ENCODE results near the gene PARVA.

Gene PARVA

GRCh38 chr11:12404436-12404835, 27.1 kb downstream of the PARVA start:
- no peak overlapping the region for H3K27ac Mint-ChIP-seq
- no peaks in the 10 kb centered on the region for H3K9me3 Mint-ChIP-seq
- H3K4me3 Mint-ChIP-seq = no peak overlapping the region
- H3K27me3 Mint-ChIP-seq (ENCODE audit: low read depth) = peaks cover 4% of the 10 kb centered on the region
- H3K4me1 Mint-ChIP-seq (ENCODE audit: low read depth) = no peaks in the 10 kb centered on the region
- H3K36me3 Mint-ChIP-seq (ENCODE audit: low read depth) = no peaks in the 10 kb centered on the region

GRCh38 chr11:12408156-12408770, 30.9 kb downstream of the PARVA start:
- no peak overlapping the region for H3K4me3 Mint-ChIP-seq
- H3K27me3 Mint-ChIP-seq (ENCODE audit: low read depth) = no peaks in the 10 kb centered on the region
- H3K27ac Mint-ChIP-seq = no peak overlapping the region
- H3K4me1 Mint-ChIP-seq (ENCODE audit: low read depth) = no peaks in the 10 kb centered on the region
- no peaks in the 10 kb centered on the region for H3K36me3 Mint-ChIP-seq (ENCODE audit: low read depth)
- H3K9me3 Mint-ChIP-seq = no peaks in the 10 kb centered on the region

DNA sequence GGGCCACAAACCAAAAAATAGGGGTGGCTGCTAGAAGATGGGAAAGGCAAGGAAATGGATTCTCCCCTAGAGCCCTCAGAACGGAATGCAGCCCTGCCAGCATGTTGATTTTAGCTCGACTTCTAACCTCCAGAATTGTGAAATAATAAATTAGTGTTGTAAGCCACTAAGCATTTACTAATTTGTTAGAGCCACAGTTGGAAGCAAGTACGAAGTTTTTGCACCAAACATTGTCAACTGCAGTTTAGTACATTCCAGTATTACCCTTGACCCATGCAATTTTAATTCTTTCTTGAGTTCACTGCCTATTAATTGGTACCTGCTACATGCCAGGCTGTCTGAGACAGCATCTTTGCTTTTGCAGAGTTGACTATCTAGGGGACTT, 32.2 kb downstream of the PARVA start:
- H3K4me1 Mint-ChIP-seq (ENCODE audit: low read depth) = no peaks in the 10 kb centered on the region
- no peaks in the 10 kb centered on the region for H3K9me3 Mint-ChIP-seq
- peaks cover 3% of the 10 kb centered on the region for H3K27me3 Mint-ChIP-seq (ENCODE audit: low read depth)
- H3K36me3 Mint-ChIP-seq (ENCODE audit: low read depth) = no peaks in the 10 kb centered on the region
- H3K4me3 Mint-ChIP-seq = no peak overlapping the region
- no peak overlapping the region for H3K27ac Mint-ChIP-seq

GRCh38 chr11:12410006-12410728, 32.8 kb downstream of the PARVA start:
- no peaks in the 10 kb centered on the region for H3K9me3 Mint-ChIP-seq
- H3K36me3 Mint-ChIP-seq (ENCODE audit: low read depth) = no peaks in the 10 kb centered on the region
- peaks cover 7% of the 10 kb centered on the region for H3K27me3 Mint-ChIP-seq (ENCODE audit: low read depth)
- H3K27ac Mint-ChIP-seq = no peak overlapping the region
- H3K4me1 Mint-ChIP-seq (ENCODE audit: low read depth) = no peaks in the 10 kb centered on the region
- H3K4me3 Mint-ChIP-seq = no peak overlapping the region

DNA sequence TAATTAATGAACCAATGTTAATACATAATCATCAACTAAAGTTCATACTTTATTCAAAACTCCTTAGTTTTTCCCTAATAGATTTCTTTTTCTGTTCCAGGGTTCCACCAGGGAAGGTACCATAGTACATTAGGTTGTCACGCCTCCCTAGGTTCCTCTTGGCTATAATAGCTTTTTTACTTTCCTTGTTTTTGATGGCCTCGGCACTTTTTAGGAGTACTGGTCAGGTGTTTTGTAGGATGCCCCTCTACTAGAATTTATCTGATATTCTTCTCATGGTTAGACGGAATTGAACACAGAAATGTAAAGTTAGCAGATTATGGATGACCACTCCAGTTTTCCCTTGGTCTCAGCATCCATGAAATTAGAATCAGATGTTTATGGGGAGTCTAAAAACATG, 34.0 kb downstream of the PARVA start:
- no peak overlapping the region for H3K27ac Mint-ChIP-seq
- no peaks in the 10 kb centered on the region for H3K36me3 Mint-ChIP-seq (ENCODE audit: low read depth)
- H3K27me3 Mint-ChIP-seq (ENCODE audit: low read depth) = peaks cover 7% of the 10 kb centered on the region
- no peaks in the 10 kb centered on the region for H3K4me1 Mint-ChIP-seq (ENCODE audit: low read depth)
- H3K9me3 Mint-ChIP-seq = no peaks in the 10 kb centered on the region
- no peak overlapping the region for H3K4me3 Mint-ChIP-seq

DNA sequence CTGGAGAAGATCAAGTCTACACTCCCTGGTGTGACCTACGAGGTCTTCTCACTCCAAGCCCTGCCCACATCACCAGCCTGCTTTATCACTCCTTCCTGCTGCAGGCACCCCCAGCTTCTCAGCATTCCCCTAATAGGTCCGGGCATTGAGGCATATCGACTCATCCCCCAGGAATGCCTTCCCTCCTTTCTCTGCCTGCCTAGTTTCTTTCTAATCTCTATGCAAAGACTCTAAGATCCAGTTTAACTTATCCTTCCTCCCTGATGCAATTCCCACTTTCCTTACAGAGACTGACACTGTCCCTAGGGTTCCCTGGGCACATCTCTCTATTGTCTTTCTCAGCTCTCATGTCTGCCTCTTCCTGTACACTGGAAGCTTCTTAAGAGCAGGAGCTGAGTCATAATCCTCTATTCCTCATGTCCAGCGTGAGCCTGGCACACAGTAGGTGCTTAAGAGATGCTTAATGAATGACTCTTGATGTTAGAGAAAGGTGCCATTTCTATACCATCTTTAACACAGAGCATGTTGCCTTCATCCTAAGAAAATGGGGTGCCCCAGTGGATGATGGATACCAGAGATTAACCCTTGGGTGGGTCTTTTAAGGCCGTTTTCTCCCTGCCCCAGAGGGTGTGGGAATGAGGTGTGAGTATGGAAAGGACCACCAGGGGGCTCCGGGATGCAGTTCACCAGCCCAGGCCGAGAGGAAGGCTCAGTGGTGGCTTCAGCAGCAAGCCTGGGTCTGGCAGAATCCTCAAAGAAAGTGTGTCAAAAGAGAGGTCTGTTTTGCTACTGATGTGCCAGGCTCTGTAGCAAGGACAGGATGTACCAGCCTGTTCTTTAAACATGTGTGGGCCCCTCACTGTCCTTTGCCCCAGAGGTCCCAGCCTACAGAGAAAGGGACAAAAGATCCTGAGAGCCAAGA, 34.7 kb downstream of the PARVA start:
- Mint-ChIP-seq H3K4me3 (no peak overlapping the region), H3K27me3 (ENCODE audit: low read depth) (peaks cover 7% of the 10 kb centered on the region), H3K36me3 (ENCODE audit: low read depth) (no peaks in the 10 kb centered on the region), H3K4me1 (ENCODE audit: low read depth) (no peaks in the 10 kb centered on the region), H3K9me3 (no peaks in the 10 kb centered on the region), H3K27ac (no peak overlapping the region)

- Mint-ChIP-seq H3K4me3 (no peak overlapping the region), H3K27me3 (ENCODE audit: low read depth) (peaks cover 7% of the 10 kb centered on the region), H3K27ac (no peak overlapping the region), H3K36me3 (ENCODE audit: low read depth) (no peaks in the 10 kb centered on the region), H3K9me3 (no peaks in the 10 kb centered on the region), H3K4me1 (ENCODE audit: low read depth) (no peaks in the 10 kb centered on the region)
Measured at GRCh38 chr11:12413141-12414052, 36.0 kb downstream of the PARVA start.

GRCh38 chr11:12414611-12415010, 37.2 kb downstream of the PARVA start:
- H3K27ac Mint-ChIP-seq = no peak overlapping the region
- H3K36me3 Mint-ChIP-seq (ENCODE audit: low read depth) = no peaks in the 10 kb centered on the region
- H3K9me3 Mint-ChIP-seq = no peaks in the 10 kb centered on the region
- H3K27me3 Mint-ChIP-seq (ENCODE audit: low read depth) = peaks cover 7% of the 10 kb centered on the region
- no peaks in the 10 kb centered on the region for H3K4me1 Mint-ChIP-seq (ENCODE audit: low read depth)
- no peak overlapping the region for H3K4me3 Mint-ChIP-seq

GRCh38 chr11:12415342-12415966, 38.1 kb downstream of the PARVA start:
- no peaks in the 10 kb centered on the region for H3K36me3 Mint-ChIP-seq (ENCODE audit: low read depth)
- H3K4me3 Mint-ChIP-seq = no peak overlapping the region
- H3K9me3 Mint-ChIP-seq = no peaks in the 10 kb centered on the region
- H3K27ac Mint-ChIP-seq = no peak overlapping the region
- H3K4me1 Mint-ChIP-seq (ENCODE audit: low read depth) = no peaks in the 10 kb centered on the region
- H3K27me3 Mint-ChIP-seq (ENCODE audit: low read depth) = peaks cover 8% of the 10 kb centered on the region

GRCh38 chr11:12416552-12416951, 39.2 kb downstream of the PARVA start:
- peaks cover 11% of the 10 kb centered on the region for H3K27me3 Mint-ChIP-seq (ENCODE audit: low read depth)
- no peaks in the 10 kb centered on the region for H3K36me3 Mint-ChIP-seq (ENCODE audit: low read depth)
- H3K9me3 Mint-ChIP-seq = no peaks in the 10 kb centered on the region
- no peak overlapping the region for H3K4me3 Mint-ChIP-seq
- H3K4me1 Mint-ChIP-seq (ENCODE audit: low read depth) = no peaks in the 10 kb centered on the region
- H3K27ac Mint-ChIP-seq = no peak overlapping the region

DNA sequence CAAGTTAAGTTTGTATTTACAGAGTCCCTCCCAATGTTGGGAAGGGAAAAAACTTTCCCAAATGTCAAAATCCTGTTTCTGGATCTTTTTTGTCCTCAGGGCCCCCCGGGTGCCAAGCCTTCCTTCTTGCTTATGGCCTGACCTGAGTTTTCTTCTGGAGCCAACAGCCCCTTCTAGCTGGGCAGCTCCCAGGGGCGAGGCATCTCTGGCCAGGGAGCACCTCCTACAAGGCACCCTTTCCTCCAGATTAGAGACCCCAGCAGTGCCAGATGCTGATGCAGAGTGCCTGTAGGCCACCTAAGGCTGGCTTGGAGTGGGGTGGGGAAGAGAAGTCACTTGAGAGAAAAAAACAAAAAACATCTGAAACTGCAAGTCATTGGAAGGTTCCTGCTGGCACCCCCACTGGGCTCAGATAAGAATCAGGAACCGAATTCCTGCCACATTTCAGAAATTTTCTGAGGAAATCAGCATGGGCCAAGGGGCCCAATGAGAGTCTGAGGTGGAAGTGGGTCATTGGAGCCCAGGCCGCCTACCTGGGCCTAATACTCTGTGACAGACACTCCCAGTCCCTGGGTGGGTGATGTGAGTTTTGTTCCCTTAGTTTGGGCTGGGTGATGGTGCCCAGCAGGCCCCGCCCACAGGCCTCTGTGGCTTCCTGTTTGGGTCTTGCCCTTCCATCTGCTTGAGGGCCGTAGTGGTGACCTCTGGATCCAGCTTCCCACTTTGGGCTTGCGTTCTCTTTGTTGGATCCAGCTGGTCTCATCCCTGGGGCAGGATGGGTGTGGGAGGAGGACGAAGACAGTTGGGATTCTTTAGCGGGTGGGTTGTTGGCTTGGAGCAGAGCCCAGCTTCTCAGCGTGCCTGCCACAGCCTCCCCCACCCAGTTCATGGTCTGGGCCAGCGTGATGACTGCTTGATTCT, 40.6 kb downstream of the PARVA start:
- Mint-ChIP-seq H3K36me3 (ENCODE audit: low read depth) (no peaks in the 10 kb centered on the region), H3K4me3 (no peak overlapping the region), H3K4me1 (ENCODE audit: low read depth) (no peaks in the 10 kb centered on the region), H3K27me3 (ENCODE audit: low read depth) (peaks cover 11% of the 10 kb centered on the region), H3K27ac (no peak overlapping the region), H3K9me3 (no peaks in the 10 kb centered on the region)

DNA sequence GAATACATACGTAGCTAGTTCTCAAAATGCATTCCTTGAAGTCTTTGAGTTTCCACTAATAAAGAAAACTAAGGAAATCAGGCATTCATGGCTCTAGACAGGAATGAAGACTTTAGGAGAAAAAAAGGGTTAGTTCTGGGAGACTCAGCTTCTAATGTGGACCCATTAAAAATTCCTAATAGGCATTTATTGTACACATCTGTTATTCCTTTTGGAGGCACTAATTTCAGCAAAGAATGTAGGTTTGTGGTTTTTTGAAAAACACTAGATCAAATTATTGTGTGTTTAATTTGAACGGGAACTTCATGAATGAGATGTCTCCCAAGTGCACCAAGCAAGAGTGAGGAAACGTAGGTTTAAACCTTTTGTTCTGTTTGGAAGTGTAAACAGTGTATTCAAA, 42.7 kb downstream of the PARVA start:
- no peaks in the 10 kb centered on the region for H3K4me1 Mint-ChIP-seq (ENCODE audit: low read depth)
- peaks cover 4% of the 10 kb centered on the region for H3K27me3 Mint-ChIP-seq (ENCODE audit: low read depth)

GRCh38 chr11:12420706-12421105, 43.3 kb downstream of the PARVA start:
- Mint-ChIP-seq H3K27ac (no peak overlapping the region), H3K27me3 (ENCODE audit: low read depth) (peaks cover 4% of the 10 kb centered on the region), H3K4me1 (ENCODE audit: low read depth) (no peaks in the 10 kb centered on the region), H3K9me3 (no peaks in the 10 kb centered on the region), H3K36me3 (ENCODE audit: low read depth) (no peaks in the 10 kb centered on the region), H3K4me3 (no peak overlapping the region)

More for the DNA sequence above, 42.7 kb downstream of the PARVA start:
- no peaks in the 10 kb centered on the region for H3K36me3 Mint-ChIP-seq (ENCODE audit: low read depth)
- H3K4me3 Mint-ChIP-seq = no peak overlapping the region
- no peaks in the 10 kb centered on the region for H3K9me3 Mint-ChIP-seq
- H3K27ac Mint-ChIP-seq = no peak overlapping the region

All from T-helper 1 cell treated with Interleukin-12 subunit alpha and Interleukin-12 subunit beta and Interleukin-4 antibody, amounts not matched to agents 30 μg/mL and 1 μg/mL, for 36 hours (primary cell).